Lower lobe of right lung (tissue), 2 donors: ENCODE data around the gene LRRC25. TPM values are rescaled to one million over a fixed set of nuclear protein-coding genes. Genes with fewer than 3 reads are reported as not detected.
A peak's percentile ranks its signal among the peaks of the same experiment; 100 is the strongest.
"Not testable (repeated sequence)": the region's sequence is repeated elsewhere in the genome, so short reads cannot be mapped to it uniquely, and the experiment has no call there.

ENCODE experiments used
- ATAC-seq, 2 donors: fragments of 200-7000 bp; cut with Tn5 transposase; one replicate each; pipeline ENCODE4 v1.9.1; 2020 to 2022; ENCODE audit warnings: mild to moderate bottlenecking in 2 of 2, moderate library complexity in 2 of 2
- DNase-seq: peaks from one replicate; pipeline ENCODE4 v3.0.0-alpha.2; 2020
- H3K27ac ChIP-seq: fragments of 200-600 bp; one replicate; pipeline ENCODE4 v1.8.0; 2022
- H3K27me3 ChIP-seq: fragments of 200-600 bp; one replicate; pipeline ENCODE4 v1.8.0; 2022; ENCODE audit warnings: low read depth
- H3K36me3 ChIP-seq: fragments of 200-600 bp; one replicate; pipeline ENCODE4 v1.8.0; 2022; ENCODE audit warnings: mild to moderate bottlenecking
- H3K4me1 ChIP-seq: fragments of 200-600 bp; one replicate; pipeline ENCODE4 v1.8.0; 2022
- H3K4me3 ChIP-seq: fragments of 200-600 bp; one replicate; pipeline ENCODE4 v1.8.0; 2022; ENCODE audit warnings: mild to moderate bottlenecking
- H3K9me3 ChIP-seq: fragments of 200-600 bp; one replicate; pipeline ENCODE4 v1.8.0; 2022
- intact Hi-C: fragments of 100-400 bp; cut with DNase I; formaldehyde crosslinking; loops from one replicate; pipeline ENCODE4 v1.11.0; 2022
- total RNA-seq: library from RNA; stranded (reverse); fragmentation: NEBNext Ultra II Directional; extraction: Animal tissue kit (Norgen Biotek cat#: 25700); gene quantifications from one replicate; pipeline ENCODE4 v1.2.1, GENCODE V29; 2021
- TF ChIP-seq, protein P1 (sequence below): fragments of 200-600 bp; IDR thresholded peaks from one replicate; pipeline ENCODE4 v1.8.0; 2022; ENCODE audit warnings: antibody characterized with exemption, mild to moderate bottlenecking
- donor health status: DM: no; HTN: yes; CAD: no; lungs with severe emphysema.

LRRC25 gene
- total RNA-seq, 1 donor from 2014 or later = 35.4 TPM

DNA sequence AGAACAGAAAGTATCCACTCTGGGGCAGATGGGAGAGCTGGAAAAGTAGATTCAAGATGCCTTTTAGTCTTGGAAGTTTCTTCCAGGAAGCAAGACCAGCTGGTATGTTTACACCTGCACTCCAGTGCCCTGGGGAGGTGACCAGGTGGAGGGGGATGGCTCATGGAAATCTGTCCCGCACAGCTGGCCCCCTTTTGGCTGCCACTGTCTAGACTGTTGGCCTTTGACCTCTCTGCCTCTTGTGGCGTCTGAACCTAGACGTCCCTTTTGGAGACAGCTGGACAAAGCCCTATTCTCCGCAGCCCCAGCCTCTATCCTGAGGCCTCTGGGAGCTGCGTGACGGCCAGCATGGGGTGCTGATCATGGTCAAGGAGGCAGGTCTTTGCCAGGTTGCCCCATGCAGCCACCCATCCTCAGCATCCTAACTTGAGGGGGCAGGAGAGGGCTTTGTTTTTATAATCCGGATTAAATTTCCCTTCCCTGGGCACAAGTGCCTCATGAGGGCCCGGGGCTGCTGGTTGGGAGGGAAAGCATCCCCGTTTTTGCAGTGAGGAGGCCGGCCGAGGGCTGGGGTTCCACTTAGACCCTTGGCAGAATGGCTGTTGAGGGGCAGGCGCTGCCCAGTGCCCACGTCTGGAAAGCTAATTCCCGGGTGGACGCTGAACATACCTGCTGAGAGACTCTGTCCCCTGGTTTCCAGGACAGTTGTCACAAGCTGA lies 28.8 kb downstream of the LRRC25 start:
- TF ChIP-seq, protein P1, sequence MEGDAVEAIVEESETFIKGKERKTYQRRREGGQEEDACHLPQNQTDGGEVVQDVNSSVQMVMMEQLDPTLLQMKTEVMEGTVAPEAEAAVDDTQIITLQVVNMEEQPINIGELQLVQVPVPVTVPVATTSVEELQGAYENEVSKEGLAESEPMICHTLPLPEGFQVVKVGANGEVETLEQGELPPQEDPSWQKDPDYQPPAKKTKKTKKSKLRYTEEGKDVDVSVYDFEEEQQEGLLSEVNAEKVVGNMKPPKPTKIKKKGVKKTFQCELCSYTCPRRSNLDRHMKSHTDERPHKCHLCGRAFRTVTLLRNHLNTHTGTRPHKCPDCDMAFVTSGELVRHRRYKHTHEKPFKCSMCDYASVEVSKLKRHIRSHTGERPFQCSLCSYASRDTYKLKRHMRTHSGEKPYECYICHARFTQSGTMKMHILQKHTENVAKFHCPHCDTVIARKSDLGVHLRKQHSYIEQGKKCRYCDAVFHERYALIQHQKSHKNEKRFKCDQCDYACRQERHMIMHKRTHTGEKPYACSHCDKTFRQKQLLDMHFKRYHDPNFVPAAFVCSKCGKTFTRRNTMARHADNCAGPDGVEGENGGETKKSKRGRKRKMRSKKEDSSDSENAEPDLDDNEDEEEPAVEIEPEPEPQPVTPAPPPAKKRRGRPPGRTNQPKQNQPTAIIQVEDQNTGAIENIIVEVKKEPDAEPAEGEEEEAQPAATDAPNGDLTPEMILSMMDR = no peak
- intact Hi-C loops = no loop called here
- Histone ChIP-seq H3K27ac (peak overlapping the region; percentile 27), H3K27me3 (no peaks in the 10 kb centered on the region), H3K4me1 (peaks cover 34% of the 10 kb centered on the region), H3K36me3 (peaks cover 2% of the 10 kb centered on the region), H3K9me3 (no peaks in the 10 kb centered on the region), H3K4me3 (no peak overlapping the region)
- DNase-seq = no peak
- ATAC-seq = peak; percentile 42 to 53

DNA sequence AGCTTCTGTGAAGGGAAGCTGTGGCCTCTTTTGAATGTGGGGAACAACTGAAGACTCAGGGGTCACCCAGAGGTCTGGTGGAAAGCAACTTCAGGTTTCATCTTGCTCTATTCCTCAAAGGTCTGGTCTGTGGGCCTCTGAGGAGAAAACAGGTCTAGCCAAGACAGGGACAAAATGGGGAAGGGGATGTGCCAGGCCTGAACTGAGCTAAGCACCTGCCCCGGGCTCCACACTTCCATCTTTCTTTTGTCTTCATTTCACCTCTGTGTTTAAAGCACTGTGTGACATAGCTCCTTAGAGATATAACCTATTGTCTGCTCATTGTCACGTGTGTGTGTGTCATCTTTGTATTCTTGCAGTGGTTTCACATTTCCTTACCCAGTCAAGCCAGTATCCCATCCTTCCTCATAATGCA lies 31.4 kb downstream of the LRRC25 start:
- H3K4me3 ChIP-seq = no peak overlapping the region
- H3K27me3 ChIP-seq = no peaks in the 10 kb centered on the region
- peaks cover 25% of the 10 kb centered on the region for H3K4me1 ChIP-seq
- ATAC-seq (peak in 1 of 2 donors; percentile 6), DNase-seq (no peak)
- H3K9me3 ChIP-seq = no peaks in the 10 kb centered on the region
- H3K36me3 ChIP-seq = peaks cover 20% of the 10 kb centered on the region
- TF ChIP-seq, protein P1 = no peak
- peak overlapping the region; percentile 87 for H3K27ac ChIP-seq
- intact Hi-C loops = no loop called here

DNA sequence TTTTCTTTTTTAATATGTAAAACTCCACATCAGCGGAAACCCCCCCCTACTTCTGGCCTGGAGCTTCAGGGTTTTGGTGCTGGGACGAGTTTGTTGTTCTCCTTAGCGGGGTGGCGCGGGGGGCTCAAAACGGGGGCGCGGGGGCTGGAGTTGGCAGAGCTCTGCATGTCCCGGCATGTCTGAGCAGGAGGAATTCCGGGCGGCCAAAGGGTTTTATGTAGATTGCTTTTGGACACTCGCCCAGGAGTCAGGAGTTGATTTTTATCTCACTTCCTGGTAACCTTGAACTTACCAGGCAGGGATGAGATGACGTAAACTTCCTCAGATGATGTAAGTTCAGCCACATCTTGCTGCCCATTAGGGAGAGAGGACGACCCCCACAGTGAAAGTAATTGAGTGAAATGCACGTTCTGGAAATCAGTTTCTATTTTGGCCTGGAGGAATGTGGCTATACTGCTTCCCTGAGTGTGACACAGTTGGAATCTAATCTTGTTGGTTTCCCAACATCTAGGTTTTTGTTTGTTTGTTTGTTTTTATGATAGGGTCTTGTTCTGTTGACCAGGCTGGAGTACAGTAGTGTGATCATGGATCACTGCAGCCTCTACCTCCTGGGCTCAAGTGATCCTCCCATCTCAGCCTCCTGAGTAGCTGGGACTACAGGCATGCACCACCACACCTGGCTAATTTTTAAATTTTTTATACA lies 32.4 kb downstream of the LRRC25 start:
- ATAC-seq (peak; percentile 85 to 91), DNase-seq (peak; percentile 78)
- Histone ChIP-seq H3K4me1 (peaks cover 25% of the 10 kb centered on the region), H3K27ac (peak overlapping the region; percentile 87), H3K27me3 (no peaks in the 10 kb centered on the region), H3K36me3 (peaks cover 29% of the 10 kb centered on the region), H3K4me3 (peak overlapping the region; percentile 8), H3K9me3 (no peaks in the 10 kb centered on the region)
- intact Hi-C loops = no loop called here
- TF ChIP-seq, protein P1 = no peak

DNA sequence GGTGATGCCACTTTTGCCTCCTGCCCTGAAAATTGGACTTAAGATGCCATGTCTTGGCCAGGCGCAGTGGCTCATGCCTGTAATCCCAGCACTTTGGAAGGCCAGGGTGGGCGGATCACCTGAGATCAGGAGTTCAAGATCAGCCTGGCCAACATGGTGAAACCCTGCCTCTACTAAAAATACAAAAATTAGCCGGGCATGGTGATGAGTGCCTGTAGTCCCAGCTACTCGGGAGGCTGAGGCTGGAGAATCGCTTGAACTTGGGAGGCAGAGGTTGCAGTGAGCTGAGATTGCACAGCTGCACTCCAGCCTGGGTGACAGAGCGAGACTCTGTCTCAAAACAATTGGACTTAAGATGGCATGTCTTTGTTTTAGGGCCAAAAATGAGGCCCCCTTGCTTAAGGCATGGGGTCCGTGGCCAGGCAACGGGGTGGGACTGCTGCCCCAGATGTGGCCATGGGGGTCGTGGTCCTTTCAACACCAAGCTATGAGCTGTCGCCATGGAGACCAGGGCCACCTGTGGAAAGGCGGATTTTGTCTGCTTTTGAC lies 33.1 kb downstream of the LRRC25 start:
- ATAC-seq = peak in 1 of 2 donors; percentile 2
- Histone ChIP-seq H3K4me3 (peak overlapping the region; percentile 8), H3K36me3 (peaks cover 35% of the 10 kb centered on the region), H3K4me1 (peaks cover 25% of the 10 kb centered on the region), H3K27ac (peak overlapping the region; percentile 87)
- H3K27me3 ChIP-seq, H3K9me3 ChIP-seq, DNase-seq, intact Hi-C loops: not testable (repeated sequence)

DNA sequence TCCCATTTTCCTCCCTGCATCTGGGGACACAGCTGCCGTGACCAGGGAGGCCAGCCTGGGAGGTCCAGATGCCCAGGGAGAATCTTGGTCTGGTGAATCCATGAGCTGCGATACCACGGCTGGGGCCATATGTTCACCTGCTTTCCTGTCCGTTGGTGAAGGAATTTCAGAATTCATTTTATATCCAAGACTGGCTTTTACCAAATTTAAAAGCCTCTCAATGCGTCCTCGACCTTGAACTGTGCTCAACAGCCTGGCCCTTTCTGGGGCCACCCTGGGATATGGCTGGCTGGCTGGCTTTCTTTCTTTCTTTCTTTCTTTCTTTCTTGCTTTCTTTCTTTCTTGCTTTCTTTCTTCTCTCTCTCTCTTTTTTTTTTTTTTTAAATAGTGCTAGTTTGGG lies 33.6 kb downstream of the LRRC25 start:
- DNase-seq (no peak), ATAC-seq (no peak)
- Histone ChIP-seq H3K9me3 (no peaks in the 10 kb centered on the region), H3K4me1 (peaks cover 25% of the 10 kb centered on the region), H3K4me3 (no peak overlapping the region), H3K27ac (peak overlapping the region; percentile 87), H3K27me3 (no peaks in the 10 kb centered on the region), H3K36me3 (peaks cover 41% of the 10 kb centered on the region)
- TF ChIP-seq, protein P1 = no peak
- intact Hi-C loops = no loop called here
